Right lobe of liver (tissue), 4 donors: ENCODE measurements around the gene FURIN.
"Not testable (repeated sequence)": the region's sequence is repeated elsewhere in the genome, so short reads cannot be mapped to it uniquely, and the experiment has no call there.

Experiments
- CTCF ChIP-seq, 4 donors: fragments of 200-600 bp in 3 of 4; fragments of 450-650 bp in 1 of 4; IDR thresholded peaks; one replicate each; pipeline versions ENCODE4 v1.5.1 to v1.8.0; 2016 to 2022; ENCODE audit warnings: antibody characterized with exemption in 4 of 4, mild to moderate bottlenecking in 2 of 4
- POLR2A ChIP-seq: fragments of 450-650 bp; IDR thresholded peaks from one replicate; pipeline ENCODE4 v1.6.1; 2017; ENCODE audit warnings: antibody characterized with exemption, mild to moderate bottlenecking
- donor health status: DM: no; HTN: no; CAD: no.
- donor health status: DM: no; HTN: no; CAD: no.
- donor health status: DM: no; HTN: yes; CAD: no.

GRCh38 chr15:90928106-90928505, 59.7 kb downstream of the FURIN start:
- TF ChIP-seq POLR2A; CTCF (IDR thresholded peaks at IDR 0.05): not testable (repeated sequence)
